Lung (tissue), 12 donors: ENCODE results near the gene BRF1. TPM values are rescaled to one million over a fixed set of nuclear protein-coding genes. Genes with fewer than 3 reads are reported as not detected.

Experiments used
- ATAC-seq: fragments of 200-7000 bp; cut with Tn5 transposase; one replicate; pipeline ENCODE4 v1.9.1; 2020; ENCODE audit warnings: moderate number of reproducible peaks; ENCODE audit not compliant: insufficient read depth, low FRiP score
- DNase-seq, 3 donors: peaks; one replicate each; pipeline ENCODE4 v3.0.0-alpha.2; 2013 to 2017
- H3K27ac ChIP-seq, 2 donors: one replicate each; pipeline ENCODE4 v1.5.1; 2013; ENCODE audit warnings: mild to moderate bottlenecking in 2 of 2, moderate library complexity in 2 of 2, control low read depth in 1 of 2, inconsistent platforms in 1 of 2, low read depth in 1 of 2, low read length in 1 of 2
- H3K27me3 ChIP-seq, 3 donors: one replicate each; pipeline ENCODE4 v1.5.1; 2013; ENCODE audit warnings: low read length in 2 of 3; ENCODE audit not compliant: control insufficient read depth in 3 of 3, insufficient read depth in 3 of 3
- H3K36me3 ChIP-seq, 4 donors: one replicate each; pipeline ENCODE4 v1.5.1; 2013; ENCODE audit warnings: low read length in 4 of 4, mild to moderate bottlenecking in 1 of 4, moderate library complexity in 1 of 4; ENCODE audit not compliant: control insufficient read depth in 4 of 4, insufficient read depth in 4 of 4
- H3K4me1 ChIP-seq, 5 donors: one replicate each; pipeline ENCODE4 v1.5.1; 2013; ENCODE audit warnings: low read length in 5 of 5, mild to moderate bottlenecking in 2 of 5, moderate library complexity in 1 of 5; ENCODE audit not compliant: control insufficient read depth in 5 of 5, insufficient read depth in 5 of 5
- H3K4me3 ChIP-seq: one replicate; pipeline ENCODE4 v1.5.1; 2013; ENCODE audit warnings: mild to moderate bottlenecking, control low read depth, moderate library complexity
- H3K9ac ChIP-seq, 2 donors: one replicate each; pipeline ENCODE4 v1.5.1; 2013; ENCODE audit warnings: low read length in 2 of 2, control low read depth in 1 of 2; ENCODE audit not compliant: insufficient read depth in 1 of 2
- H3K9me3 ChIP-seq, 4 donors: one replicate each; pipeline ENCODE4 v1.5.1; 2013; ENCODE audit warnings: low read length in 3 of 4, mild to moderate bottlenecking in 1 of 4, moderate library complexity in 1 of 4; ENCODE audit not compliant: control insufficient read depth in 4 of 4, insufficient read depth in 3 of 4
- CTCF ChIP-seq: IDR thresholded peaks from 2 replicates; pipeline ENCODE4 v1.5.1; 2012; ENCODE audit warnings: mild to moderate bottlenecking; ENCODE audit errors: control extremely low read depth, extremely low read depth
- WGBS, 2 donors: extraction: QIAGEN DNeasy Blood & Tissue Kit; methylation state at CpG; one replicate each; pipeline ENCODE4 v1.1.7; 2013; 5-methylcytosine and 5-hydroxymethylcytosine counted together
- polyA plus RNA-seq, 2 donors: library from polyadenylated mRNA; stranded (reverse); fragments of 200-250 nt; gene quantifications; one replicate each; pipeline ENCODE4 v1.2.1, GENCODE V29; 2013
- total RNA-seq, 2 donors: library from RNA; depleted of rRNA in 1 of 2; stranded (reverse); fragments of >200 nt in 1 of 2; gene quantifications; one replicate each; pipeline ENCODE4 v1.2.1, GENCODE V29; 2014 to 2021
- donor health status: control.
- donor health status: control.
- donor health status: Bipolar disorder and iron deficiency.
- donor health status: healthy.
- donor health status: DM: yes; HTN: yes; CAD: no.

The BRF1 gene
- total and polyA plus RNA-seq, 4 donors, result 14.2 to 55.3 (median 37.2) TPM

GRCh38 chr14:105348169-105348944 is 47.6 kb upstream of the BRF1 start:
- Histone ChIP-seq H3K9me3 (no peaks in the 10 kb centered on the region), H3K27me3 (no peaks in the 10 kb centered on the region), H3K36me3 (peaks cover 0 to 20% (median 0%) of the 10 kb centered on the region in 4 donors), H3K4me1 (peaks cover 0 to 5% (median 0%) of the 10 kb centered on the region in 5 donors), H3K4me3 (no peak overlapping the region), H3K9ac (no peak overlapping the region), H3K27ac (no peak overlapping the region)
- DNase-seq (no peak), ATAC-seq (no peak)
- WGBS, 2 donors, result 85% methylated on average over 26 of the region's 26 CpGs
- no peak for TF ChIP-seq CTCF

- no peak for ATAC-seq
- no peak overlapping the region for H3K9ac ChIP-seq
- H3K9me3 ChIP-seq, result no peaks in the 10 kb centered on the region
- H3K4me3 ChIP-seq, result no peak overlapping the region
- H3K27ac ChIP-seq, result no peak overlapping the region
- H3K36me3 ChIP-seq, result peaks cover 0 to 20% (median 0%) of the 10 kb centered on the region in 4 donors
- no peak for TF ChIP-seq CTCF
- DNase-seq, result no peak
- WGBS, 2 donors, result 93 to 96% methylated on average over 8 of the region's 8 CpGs
- no peaks in the 10 kb centered on the region for H3K27me3 ChIP-seq
- H3K4me1 ChIP-seq, result peaks cover 0 to 10% (median 4%) of the 10 kb centered on the region in 5 donors
Observed at GRCh38 chr14:105347587-105347968, 46.8 kb upstream of the BRF1 start.

- TF ChIP-seq CTCF, result no peak
Observed at GRCh38 chr14:105346876-105347586, 46.2 kb upstream of the BRF1 start.

More at GRCh38 chr14:105346876-105347586, 46.2 kb upstream of the BRF1 start:
- Histone ChIP-seq H3K4me1 (peaks cover 0 to 9% (median 4%) of the 10 kb centered on the region in 5 donors), H3K9ac (no peak overlapping the region), H3K27me3 (no peaks in the 10 kb centered on the region), H3K4me3 (no peak overlapping the region), H3K27ac (no peak overlapping the region), H3K9me3 (no peaks in the 10 kb centered on the region), H3K36me3 (peaks cover 0 to 20% (median 0%) of the 10 kb centered on the region in 4 donors)
- 89 to 95% methylated on average over 14 to 16 of the region's 18 CpGs for WGBS, 2 donors
- ATAC-seq, result no peak
- DNase-seq, result no peak
